Stimulated activated CD4-positive, alpha-beta T cell treated with anti-CD3 and anti-CD28 coated beads, TNF-alpha, amount 100 ng/mL, for 4 hours (primary cell): ENCODE measurements around the gene PLA2G6.

Experiments used
- DNase-seq, 3 experiments: peaks; one replicate each; pipeline ENCODE4 v3.0.0-alpha.2; 2020; ENCODE audit warnings: low read depth in 3 of 3

Gene PLA2G6

DNA sequence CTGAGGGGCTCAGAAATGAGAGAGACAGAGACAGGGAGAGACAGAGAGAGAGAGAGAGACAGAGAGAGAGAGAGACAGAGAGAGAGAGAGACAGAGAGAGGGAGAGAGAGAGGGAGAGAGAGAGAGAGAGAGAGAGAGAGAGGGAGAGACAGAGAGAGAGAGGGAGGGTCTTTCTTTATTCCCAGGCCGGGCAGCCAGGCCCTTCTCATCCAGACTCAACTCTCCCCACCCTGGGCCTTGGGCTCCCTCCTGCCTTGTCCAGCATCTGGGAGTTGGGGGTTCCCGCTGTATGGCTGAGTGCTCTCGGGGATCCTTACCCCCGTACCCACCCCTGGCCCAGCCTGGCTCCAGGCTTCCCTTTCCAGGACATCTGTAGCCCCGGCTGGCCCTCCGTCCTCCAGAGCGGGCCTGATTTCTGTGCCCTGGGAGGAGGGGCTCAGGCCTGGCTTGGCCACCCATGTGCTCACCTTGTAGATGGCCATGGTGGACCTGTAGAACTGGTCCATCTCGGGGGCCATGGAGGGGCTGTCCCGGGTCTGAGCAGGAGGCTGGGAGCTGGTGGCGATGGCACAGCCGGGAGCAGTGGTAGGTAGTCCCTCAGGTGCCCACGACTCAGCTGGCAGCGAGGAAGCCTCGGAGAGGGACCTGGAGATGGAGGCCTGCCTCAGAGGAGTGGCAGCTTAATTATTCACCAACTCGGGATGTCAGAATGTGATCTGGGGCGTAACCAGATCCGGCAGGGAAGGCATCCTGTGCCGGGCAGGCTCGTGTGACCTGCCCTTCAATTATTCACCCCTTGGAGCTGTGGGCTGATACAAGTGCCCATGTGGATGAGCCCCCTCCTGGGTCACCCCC, 71.4 kb downstream of the PLA2G6 start, which contains the start of gene BAIAP2L2:
Gene BAIAP2L2, minus strand, starts transcription at position 677 of the 855 bp plus-strand sequence. Its CDS starts 159 bp downstream, at position 518.
- DNase-seq: no peak

DNA sequence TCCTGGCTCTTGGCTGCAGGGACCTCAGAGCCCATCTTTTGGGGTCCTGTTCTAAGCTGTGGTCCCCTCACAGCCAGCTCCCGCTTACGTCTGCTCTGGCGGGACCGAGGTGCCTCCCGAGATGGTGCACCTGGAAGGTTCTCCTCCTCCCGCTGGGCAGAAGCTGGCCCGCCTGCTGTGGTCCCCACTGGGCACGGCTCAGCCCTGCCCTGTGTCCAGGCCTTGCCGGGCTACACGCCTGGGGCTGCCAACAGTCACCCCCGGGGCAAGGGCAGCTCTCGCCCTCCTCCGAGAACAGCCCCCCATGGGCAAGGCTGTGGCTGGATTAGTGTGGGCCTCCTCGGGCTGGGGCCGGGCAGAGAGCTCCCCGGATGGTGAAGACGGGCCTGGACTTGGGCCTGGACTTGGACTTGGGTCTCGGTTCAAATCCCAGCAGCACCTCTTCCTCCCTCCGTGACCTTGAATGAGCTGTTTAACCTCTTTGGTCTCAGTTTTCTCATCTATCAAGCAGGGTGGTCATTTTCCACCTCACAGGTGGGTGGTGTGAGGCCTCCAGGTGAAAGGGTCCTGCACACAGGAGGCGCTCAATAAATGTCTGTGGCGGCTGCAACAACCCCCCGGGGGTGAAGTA, 72.1 kb downstream of the PLA2G6 start:
- no peak for DNase-seq

DNA sequence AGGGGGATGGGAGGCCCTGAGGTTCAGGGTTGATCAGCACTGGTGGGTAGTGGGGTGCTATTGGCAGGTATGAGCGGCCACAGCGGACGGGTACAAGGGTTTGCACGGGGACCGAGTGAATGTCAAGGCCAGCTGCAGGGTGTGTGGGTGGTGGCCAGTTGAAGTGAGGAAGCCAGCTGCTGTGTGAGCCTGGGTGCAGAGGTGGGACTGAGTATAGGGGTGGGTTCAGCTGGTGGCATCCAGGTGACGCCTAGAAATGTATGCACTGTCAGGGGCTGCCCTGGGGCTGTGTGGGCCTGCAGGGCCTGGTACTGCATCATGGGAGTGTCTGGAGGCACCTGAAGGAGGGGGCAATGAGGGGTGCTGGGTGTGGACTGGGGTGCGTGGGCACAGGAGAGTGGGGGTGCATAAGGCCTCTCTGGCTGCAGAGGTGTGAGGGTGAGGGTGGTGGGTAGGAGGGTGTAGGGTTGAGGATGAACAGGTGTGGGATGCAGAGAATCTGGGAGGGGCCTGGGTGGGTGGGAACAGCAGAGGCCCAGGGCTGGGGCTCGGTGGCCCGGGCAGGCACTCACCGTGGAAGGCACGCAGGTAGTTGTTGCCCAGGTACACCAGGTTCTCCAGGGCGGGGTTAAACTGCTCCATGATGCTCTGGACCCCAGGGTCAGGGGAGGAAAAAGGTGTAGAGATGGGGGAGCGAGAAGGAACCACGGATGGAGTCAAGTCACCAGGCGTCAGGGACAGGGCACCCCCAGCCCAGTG, 72.9 kb downstream of the PLA2G6 start:
- DNase-seq: no peak

GRCh38 chr22:38107692-38108515, 73.7 kb downstream of the PLA2G6 start:
- no peak for DNase-seq

DNA sequence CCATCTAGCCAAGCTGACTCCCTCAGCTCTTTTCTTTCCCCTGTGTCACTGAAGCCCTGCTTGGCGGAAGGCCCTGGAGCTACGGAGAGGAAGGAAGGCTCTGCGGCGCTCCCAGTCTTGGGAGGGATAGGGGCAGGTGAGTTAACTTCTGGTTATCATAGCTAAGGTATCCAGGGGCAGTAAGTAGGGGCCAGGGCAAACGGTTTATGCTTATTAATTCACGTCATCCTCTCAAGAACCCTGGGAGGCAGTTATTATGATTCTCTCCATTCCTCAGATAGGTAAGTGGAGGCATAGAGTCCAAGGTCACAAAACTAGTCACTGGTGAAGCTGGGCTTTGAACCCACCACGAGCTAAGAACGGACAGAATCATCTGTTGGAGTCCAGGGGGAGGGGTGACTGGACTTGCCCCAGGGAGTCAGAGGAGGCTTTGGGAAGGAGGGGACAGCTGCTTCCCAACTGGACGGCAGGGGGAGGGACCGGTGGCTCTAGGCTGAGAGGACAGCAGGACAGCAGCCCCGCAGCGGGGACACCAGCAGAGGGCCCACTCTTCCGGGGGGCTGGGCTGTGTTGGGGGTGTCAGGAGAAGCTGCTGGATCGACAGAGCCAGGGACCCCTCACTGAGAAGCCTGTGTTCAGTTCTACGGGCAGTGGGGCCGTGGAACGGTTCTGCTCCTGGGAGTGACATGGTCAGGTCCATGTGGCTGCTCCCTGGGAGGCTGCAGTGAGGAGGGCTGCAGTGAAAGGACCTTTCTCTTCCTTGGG, 74.6 kb downstream of the PLA2G6 start:
- DNase-seq: no peak

DNA sequence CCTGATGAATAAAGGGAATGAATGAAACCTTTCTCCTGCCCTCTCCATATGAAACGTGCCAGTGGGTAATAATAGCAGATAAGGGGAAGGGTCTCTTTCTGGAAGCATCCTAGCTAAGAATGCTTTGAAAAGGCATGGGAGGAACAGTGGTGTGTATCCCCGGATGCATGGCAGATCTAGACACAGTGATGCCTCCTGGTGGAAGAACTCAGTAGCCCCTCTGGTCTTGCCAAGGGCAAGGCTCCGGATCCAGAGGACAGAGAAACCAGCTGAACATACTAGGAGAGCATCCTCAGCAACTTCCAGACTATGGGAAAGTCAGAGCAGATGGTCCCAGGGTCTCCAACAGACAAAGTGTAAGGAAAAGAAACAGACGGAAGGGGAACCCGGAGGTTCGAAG, 77.5 kb downstream of the PLA2G6 start:
- no peak for DNase-seq

GRCh38 chr22:38103641-38104040, 78.0 kb downstream of the PLA2G6 start:
- DNase-seq: no peak

DNA sequence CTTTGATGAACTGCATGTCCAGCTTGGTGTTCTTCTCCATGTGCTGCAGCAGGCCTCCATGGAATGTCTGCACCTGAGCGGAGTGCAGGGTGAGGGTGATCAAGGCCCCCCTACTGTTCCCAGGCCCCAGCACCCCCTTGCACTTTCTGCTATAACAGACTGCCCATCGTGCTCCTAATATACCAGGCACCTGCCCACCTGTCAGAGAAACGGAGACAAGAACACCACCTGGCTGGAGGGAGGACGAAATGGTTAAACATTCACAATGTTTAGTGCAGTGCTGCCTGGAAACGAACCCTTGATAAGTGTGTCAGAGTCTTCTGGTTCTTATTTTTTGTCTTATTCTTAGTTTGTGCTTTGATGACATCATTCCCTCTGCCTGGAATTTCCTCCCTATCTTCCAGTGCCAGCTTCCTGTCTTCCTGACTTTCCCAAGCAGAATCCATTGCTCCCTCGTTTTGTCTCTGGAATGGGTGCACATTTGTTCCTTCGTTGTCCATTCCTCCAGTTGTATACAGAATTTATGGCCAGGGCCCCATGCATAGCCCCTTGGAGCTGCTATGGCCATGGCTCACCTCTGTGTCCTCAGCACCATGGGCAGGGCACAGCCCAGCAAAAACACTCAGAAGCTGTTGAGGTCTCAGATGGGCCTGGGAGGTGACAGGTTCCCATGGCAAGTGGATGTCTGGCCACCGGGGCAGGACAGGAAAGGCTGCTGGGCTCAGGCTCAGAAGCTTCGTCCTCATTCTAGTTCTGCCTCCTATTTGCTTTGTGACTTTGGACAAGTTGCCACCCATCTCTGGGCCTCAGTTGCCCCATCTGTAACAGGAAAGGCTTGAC, 83.0 kb downstream of the PLA2G6 start:
- DNase-seq: no peak

- DNase-seq: no peak
These were observed 83.8 kb downstream of the PLA2G6 start for GRCh38 chr22:38097557-38098409.

DNA sequence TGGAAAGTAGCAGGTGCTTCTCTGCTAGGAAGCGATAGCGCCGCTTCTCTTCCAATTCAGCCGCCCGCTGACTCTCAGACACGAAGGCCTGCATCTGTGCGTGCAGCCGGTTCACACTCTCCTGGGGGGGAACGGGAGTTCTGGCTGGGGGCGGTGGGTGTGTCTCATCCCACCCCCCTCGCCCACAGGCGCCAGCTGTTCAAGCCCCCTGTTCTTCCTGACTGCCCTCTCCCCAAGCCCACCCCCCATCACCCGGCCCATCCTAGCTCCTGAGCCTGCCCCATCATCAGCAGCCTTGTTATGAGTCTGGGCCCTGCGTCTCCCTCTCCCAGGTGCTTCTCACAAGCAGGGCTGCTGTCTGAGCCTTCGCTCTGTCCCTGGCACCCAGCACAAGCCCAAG, 84.6 kb downstream of the PLA2G6 start:
- no peak for DNase-seq

DNA sequence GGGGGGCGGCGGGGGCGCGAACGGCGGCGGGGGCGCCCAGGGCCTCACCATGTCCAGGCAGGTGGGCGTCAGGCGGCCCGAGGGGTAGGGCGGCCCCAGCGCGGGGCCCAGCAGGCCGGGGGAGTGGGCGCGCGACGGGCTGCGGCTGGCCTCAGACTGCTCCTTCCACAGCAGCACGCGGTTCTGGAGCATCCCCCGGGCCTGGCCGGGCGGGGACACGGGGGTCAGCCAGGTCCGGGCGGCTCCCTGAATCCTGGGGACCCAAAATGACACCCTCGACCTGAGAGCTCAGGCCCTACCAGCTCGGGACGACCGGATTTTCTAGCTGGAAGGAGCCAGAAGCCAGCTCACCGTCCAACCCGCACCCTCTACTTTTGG, 92.2 kb downstream of the PLA2G6 start:
- DNase-seq: no peak

GRCh38 chr22:38088629-38089473, 92.8 kb downstream of the PLA2G6 start:
- DNase-seq: no peak

DNA sequence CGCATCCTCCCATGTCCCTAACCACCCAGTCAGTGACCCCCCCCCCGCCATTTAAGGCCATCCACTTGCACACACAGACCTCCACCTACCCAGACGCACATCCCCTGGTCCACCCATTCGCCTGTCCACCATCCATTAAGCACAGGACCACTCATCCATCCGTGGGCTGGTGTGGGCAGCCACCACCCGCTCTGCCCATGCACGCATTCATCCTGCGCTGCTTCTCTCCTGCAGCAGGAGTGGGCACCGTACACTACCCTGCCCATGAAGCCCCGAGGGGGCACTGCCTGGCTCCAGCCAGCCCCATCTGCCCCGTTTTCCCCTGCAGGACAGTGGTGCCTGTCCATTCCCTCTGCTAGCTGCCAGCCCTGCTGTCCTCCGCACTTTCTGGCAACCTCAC, 93.8 kb downstream of the PLA2G6 start:
- DNase-seq: no peak

GRCh38 chr22:38086942-38087341, 94.7 kb downstream of the PLA2G6 start:
- no peak for DNase-seq

GRCh38 chr22:38086001-38086845, 95.4 kb downstream of the PLA2G6 start:
- no peak for DNase-seq

- no peak for DNase-seq
These were observed 96.1 kb downstream of the PLA2G6 start for GRCh38 chr22:38085501-38085900.

- DNase-seq: no peak
These were observed 96.6 kb downstream of the PLA2G6 start for GRCh38 chr22:38085056-38085455.
